CD4-positive, alpha-beta T cell (primary cell): Measurements from ENCODE around the gene DDX60. TPM values are rescaled to one million over a fixed set of nuclear protein-coding genes. Genes with fewer than 3 reads are reported as not detected.

ENCODE experiments used
- ATAC-seq: fragments of 200-7000 bp; cut with Tn5 transposase; one replicate; pipeline ENCODE4 v1.10.0; 2022; ENCODE audit warnings: mild to moderate bottlenecking; ENCODE audit not compliant: poor library complexity
- CTCF ChIA-PET: fragments of 350-600 bp; sonication (Branson Sonifier 250); formaldehyde crosslinking; loops from one replicate; lab custom pipeline; 2021; ENCODE audit warnings: antibody characterized with exemption, inconsistent platforms; lab: Charles Lee
- POLR2A ChIA-PET: fragments of 350-600 bp; sonication (Branson Sonifier 250); formaldehyde crosslinking; loops from one replicate; lab custom pipeline; 2021; ENCODE audit warnings: antibody characterized with exemption, inconsistent platforms; lab: Charles Lee
- DNase-seq, 14 experiments: peaks; one replicate each; pipeline ENCODE4 v3.0.0-alpha.2; 2013 to 2020; ENCODE audit warnings: mixed read lengths in 2 of 14
- H3K27ac ChIP-seq, 2 donors: one replicate each; pipeline versions ENCODE4 v1.5.1 to v1.7.0; 2013; ENCODE audit warnings: low read length in 2 of 2, low read depth in 1 of 2, mild to moderate bottlenecking in 1 of 2
- H3K27me3 ChIP-seq, 2 experiments: 1 replicate in 1 of 2; 2 replicates in 1 of 2; pipeline versions ENCODE4 v1.6.1 to v1.7.0; 2013; ENCODE audit warnings: low read length in 2 of 2, control low read depth in 1 of 2, mild to moderate bottlenecking in 1 of 2, moderate library complexity in 1 of 2; ENCODE audit not compliant: insufficient read depth in 2 of 2, control insufficient read depth in 1 of 2
- H3K36me3 ChIP-seq: one replicate; pipeline ENCODE4 v1.6.1; 2013; ENCODE audit warnings: low read length, control low read depth; ENCODE audit not compliant: insufficient read depth
- H3K4me1 ChIP-seq: one replicate; pipeline ENCODE4 v1.6.1; 2013; ENCODE audit warnings: low read length, control low read depth; ENCODE audit not compliant: insufficient read depth
- H3K4me3 ChIP-seq: one replicate; pipeline ENCODE4 v1.5.1; 2013; ENCODE audit warnings: mild to moderate bottlenecking, low read length, moderate library complexity
- H3K9me3 ChIP-seq, 2 experiments: 1 replicate in 1 of 2; 2 replicates in 1 of 2; pipeline versions ENCODE4 v1.6.1 to v1.7.0; 2013; ENCODE audit warnings: low read length in 2 of 2, mild to moderate bottlenecking in 2 of 2, control low read depth in 1 of 2, moderate library complexity in 1 of 2; ENCODE audit not compliant: control insufficient read depth in 1 of 2, insufficient read depth in 1 of 2
- H3K27ac Mint-ChIP-seq: one replicate; pipeline ENCODE4 v1.8.0; 2020; ENCODE audit warnings: mixed read lengths
- H3K27me3 Mint-ChIP-seq: one replicate; pipeline ENCODE4 v1.8.0; 2021; ENCODE audit warnings: mixed read lengths
- H3K36me3 Mint-ChIP-seq: one replicate; pipeline ENCODE4 v1.8.0; 2021; ENCODE audit warnings: low read depth, mixed read lengths
- H3K4me1 Mint-ChIP-seq: one replicate; pipeline ENCODE4 v1.8.0; 2021; ENCODE audit warnings: low read depth, mixed read lengths
- H3K4me3 Mint-ChIP-seq: one replicate; pipeline ENCODE4 v1.8.0; 2020; ENCODE audit warnings: mild to moderate bottlenecking, mixed read lengths
- H3K9me3 Mint-ChIP-seq: one replicate; pipeline ENCODE4 v1.8.0; 2020; ENCODE audit warnings: mixed read lengths
- CTCF ChIP-seq: fragments of 200-600 bp; IDR thresholded peaks from one replicate; pipeline ENCODE4 v1.8.0; 2022; ENCODE audit warnings: antibody characterized with exemption, mild to moderate bottlenecking
- intact Hi-C, 2 experiments: fragments of 100-400 bp; cut with DNase I in 1 of 2; cut with micrococcal nuclease in 1 of 2; formaldehyde crosslinking; loops; one replicate each; pipeline versions ENCODE4 v1.15.1 to v1.9.0; 2023 to 2025; cut with DNase I, micrococcal nuclease
- total RNA-seq, 174 experiments: library from RNA in 2 of 174; stranded (reverse) in 2 of 174; gene quantifications; one replicate each; pipeline ENCODE4 v1.2.3 and lab custom pipeline; 2021 to 2026

The DDX60 gene
- total RNA-seq, 2 experiments from 2014 or later = 11.9 to 12.2 TPM

- DNase-seq (no peak), ATAC-seq (no peak)
- Mint-ChIP-seq H3K9me3 (no peaks in the 10 kb centered on the region), H3K27me3 (no peaks in the 10 kb centered on the region), H3K4me1 (peaks cover 51% of the 10 kb centered on the region), H3K4me3 (no peak overlapping the region), H3K27ac (no peak overlapping the region), H3K36me3 (peaks cover 66% of the 10 kb centered on the region)
- intact Hi-C loops = loop anchor here in 1 of 2 experiments (10.0 kb wide), 2 partner anchors 1305 to 1715 kb away; partner anchors contain the start of genes MFAP3L and NEK1
- Histone ChIP-seq H3K27me3 (no peaks in the 10 kb centered on the region), H3K27ac (no peak overlapping the region), H3K36me3 (peaks cover 41% of the 10 kb centered on the region), H3K4me3 (no peak overlapping the region), H3K9me3 (no peaks in the 10 kb centered on the region), H3K4me1 (no peaks in the 10 kb centered on the region)
- POLR2A ChIA-PET = interaction anchor here (1.9 kb wide), 1 partner anchor 8 kb away, joined by 9 read pairs; the partner anchor contains the start of gene DDX60
- CTCF ChIA-PET = interaction anchor here (2.4 kb wide), 1 partner anchor 8 kb away, joined by 6 read pairs; the partner anchor contains the start of gene DDX60
- no peak for TF ChIP-seq CTCF
Observed at GRCh38 chr4:168309781-168310180, 8.8 kb downstream of the DDX60 start.

GRCh38 chr4:168308912-168309311, 9.6 kb downstream of the DDX60 start:
- CTCF ChIA-PET = interaction anchor here (2.4 kb wide), 1 partner anchor 9 kb away, joined by 6 read pairs; the partner anchor contains the start of gene DDX60
- peaks cover 74% of the 10 kb centered on the region for H3K36me3 Mint-ChIP-seq

GRCh38 chr4:168306476-168306875, 12.1 kb downstream of the DDX60 start:
- Mint-ChIP-seq H3K36me3 (peaks cover 84% of the 10 kb centered on the region), H3K27ac (peak overlapping the region; percentile 75), H3K27me3 (no peaks in the 10 kb centered on the region), H3K9me3 (no peaks in the 10 kb centered on the region), H3K4me3 (no peak overlapping the region), H3K4me1 (peaks cover 22% of the 10 kb centered on the region)
- no peaks in the 10 kb centered on the region for H3K27me3 ChIP-seq
- H3K27ac ChIP-seq = no peak overlapping the region
- no peaks in the 10 kb centered on the region for H3K9me3 ChIP-seq
- ATAC-seq (no peak), DNase-seq (peak in 1 of 14 experiments; percentile 3)
- no peak overlapping the region for H3K4me3 ChIP-seq
- H3K36me3 ChIP-seq = peaks cover 53% of the 10 kb centered on the region
- no peak for TF ChIP-seq CTCF
- intact Hi-C loops = no loop called here
- CTCF ChIA-PET = no interaction called here
- no peaks in the 10 kb centered on the region for H3K4me1 ChIP-seq
- POLR2A ChIA-PET = interaction anchor here (1.0 kb wide), 1 partner anchor 11 kb away, joined by 4 read pairs; no protein-coding TSS in a partner anchor

More at GRCh38 chr4:168308912-168309311, 9.6 kb downstream of the DDX60 start:
- no peak overlapping the region for H3K4me3 ChIP-seq
- no peaks in the 10 kb centered on the region for H3K9me3 ChIP-seq
- POLR2A ChIA-PET = interaction anchor here (1.9 kb wide), 1 partner anchor 9 kb away, joined by 9 read pairs; the partner anchor contains the start of gene DDX60
- no peak for ATAC-seq
- Mint-ChIP-seq H3K9me3 (no peaks in the 10 kb centered on the region), H3K27me3 (no peaks in the 10 kb centered on the region), H3K4me1 (peaks cover 43% of the 10 kb centered on the region), H3K27ac (no peak overlapping the region), H3K4me3 (no peak overlapping the region)
- TF ChIP-seq CTCF = no peak
- no peak overlapping the region for H3K27ac ChIP-seq
- DNase-seq = no peak
- peaks cover 43% of the 10 kb centered on the region for H3K36me3 ChIP-seq
- intact Hi-C loops = no loop called here
- H3K27me3 ChIP-seq = no peaks in the 10 kb centered on the region
- no peaks in the 10 kb centered on the region for H3K4me1 ChIP-seq
